ENCODE data around the gene STMN1. TPM values are rescaled to one million over a fixed set of nuclear protein-coding genes. Genes with fewer than 3 reads are reported as not detected.

The STMN1 gene
- total and polyA plus RNA-seq, 10 of the 15 experiments (the other 5 are each of a cell fraction or from before 2014, with no cell fraction given), result 220 to 1,272 (median 603) TPM

- BruUV-seq (replicated peaks), result no TSS peak
- POLR2A ChIA-PET, result no interaction called here
These were observed 30.7 kb upstream of the STMN1 start for GRCh38 chr1:25936947-25937346.

More at GRCh38 chr1:25936947-25937346, 30.7 kb upstream of the STMN1 start:
- H3K36me3 ChIP-seq (ENCODE audit: control insufficient read depth in 2 of 2, insufficient read depth in 2 of 2, low read length in 1 of 2), result no peaks in the 10 kb centered on the region
- no peaks in the 10 kb centered on the region; a peak in 1 of 4 replicates for H3K27me3 ChIP-seq (replicated peaks in 1 of 2; ENCODE audit: control insufficient read depth in 2 of 2, insufficient read depth in 2 of 2, low read length in 1 of 2)
- DNase-seq (ENCODE audit: low read depth, low spot score) (no peak), FAIRE-seq (no peak), ATAC-seq (no peak)
- TF ChIP-seq FOS (IDR thresholded peaks at IDR 0.05; ENCODE audit: borderline replicate concordance, extremely low read depth, insufficient read length) (no peak), ZNF24 (IDR thresholded peaks at IDR 0.05) (no peak), PRDM15 (CRISPR knock-in tag; IDR thresholded peaks at IDR 0.05) (no peak), STAT3 (IDR thresholded peaks at IDR 0.05; ENCODE audit: low read depth, low read length) (no peak), RAD21 (IDR thresholded peaks at IDR 0.05; ENCODE audit: insufficient read depth, low read depth, low read length) (no peak), BRCA1 (IDR thresholded peaks at IDR 0.05; ENCODE audit: low read depth, low read length) (no peak), SRF (IDR thresholded peaks at IDR 0.05; ENCODE audit: low read depth in 2 of 2, low read length in 2 of 2) (no peak), MLLT1 (IDR thresholded peaks at IDR 0.05) (no peak), BACH1 (IDR thresholded peaks at IDR 0.05; ENCODE audit: borderline replicate concordance) (no peak)
- RAD21 ChIA-PET (ENCODE audit: unreplicated experiment), result no interaction called here
- in situ Hi-C loops (cut with MboI), result no loop called here
- intact Hi-C loops (cut with micrococcal nuclease; ENCODE audit: unreplicated experiment), result no loop called here
- SMC1A ChIA-PET (ENCODE audit: uncharacterized antibody, unreplicated experiment), result no interaction called here
- WGBS (ENCODE audit: insufficient coverage, insufficient replicate concordance, low lambda C conversion rate, missing lambda C conversion rate), result 55% methylated on average over 4 of the region's 4 CpGs
- H3K9me3 ChIP-seq (replicated peaks; ENCODE audit: control insufficient read depth, insufficient read depth, low read length), result no peaks in the 10 kb centered on the region
- H3K4me3 ChIP-seq, result no peak overlapping the region
- CTCF ChIA-PET, result interaction anchor here (0.6 kb wide), 1 partner anchor 9 kb away, joined by 3 read pairs; no protein-coding TSS in a partner anchor
- no peak overlapping the region for H3K4me2 ChIP-seq (ENCODE audit: control insufficient read depth, insufficient read depth)
- no peaks in the 10 kb centered on the region for H4K20me1 ChIP-seq (ENCODE audit: control insufficient read depth, insufficient read depth)
- no peaks in the 10 kb centered on the region for H3K79me2 ChIP-seq (ENCODE audit: control insufficient read depth, insufficient read depth, low read length)
- H3K27ac ChIP-seq (ENCODE audit: control insufficient read depth, insufficient read depth), result no peak overlapping the region
- H3K9ac ChIP-seq (ENCODE audit: control insufficient read depth, insufficient read depth, low read length), result no peak overlapping the region
- H2AFZ ChIP-seq (ENCODE audit: control insufficient read depth, low read depth, low read length), result no peak overlapping the region
- H3K4me1 ChIP-seq (ENCODE audit: control insufficient read depth, insufficient read depth, low read length), result no peaks in the 10 kb centered on the region
